Measurements from ENCODE around the gene SDF4.

SDF4 gene

GRCh38 chr1:1210726-1211540, 20.9 kb downstream of the SDF4 start:
- no peak for DNase-seq

GRCh38 chr1:1208713-1209433, 22.9 kb downstream of the SDF4 start:
- no peak for DNase-seq

GRCh38 chr1:1207571-1207892, 24.3 kb downstream of the SDF4 start:
- DNase-seq: no peak

- no peak for DNase-seq
Observed at GRCh38 chr1:1206966-1207531, 24.8 kb downstream of the SDF4 start.

GRCh38 chr1:1206376-1206965, 25.3 kb downstream of the SDF4 start, which contains the start of gene TNFRSF18:
TNFRSF18 (minus strand) TSS chr1:1206592; CDS start chr1:1206571, 21 bp downstream.
- no peak for DNase-seq

GRCh38 chr1:1205769-1206375, 25.9 kb downstream of the SDF4 start:
- DNase-seq: no peak

GRCh38 chr1:1204998-1205768, 26.6 kb downstream of the SDF4 start:
- DNase-seq: no peak

GRCh38 chr1:1204425-1204920, 27.3 kb downstream of the SDF4 start:
- no peak for DNase-seq

- DNase-seq: no peak
Observed at GRCh38 chr1:1203561-1204424, 28.0 kb downstream of the SDF4 start.

GRCh38 chr1:1202831-1203560, 28.8 kb downstream of the SDF4 start:
- DNase-seq: no peak

- DNase-seq: no peak
Observed at GRCh38 chr1:1200876-1201810, 30.7 kb downstream of the SDF4 start.

- DNase-seq: no peak
Observed at GRCh38 chr1:1199961-1200875, 31.6 kb downstream of the SDF4 start.

GRCh38 chr1:1199141-1199960, 32.5 kb downstream of the SDF4 start:
- no peak for DNase-seq

GRCh38 chr1:1198423-1199140, 33.2 kb downstream of the SDF4 start:
- DNase-seq: no peak

- DNase-seq: no peak
Observed at GRCh38 chr1:1197551-1198422, 34.0 kb downstream of the SDF4 start.

- DNase-seq: no peak
Observed at GRCh38 chr1:1197188-1197500, 34.7 kb downstream of the SDF4 start.
